ENCODE results near the gene CYP21A2.
"Not testable (repeated sequence)": the region's sequence is repeated elsewhere in the genome, so short reads cannot be mapped to it uniquely, and the experiment has no call there.

Gene CYP21A2

GRCh38 chr6:32037598-32038524 is at the start of gene CYP21A2:
Gene CYP21A2, plus strand, starts transcription at chr6:32038415. Its CDS starts 8 bp downstream, at chr6:32038423.
- not testable (repeated sequence) for DNase-seq

- DNase-seq = not testable (repeated sequence)
Observed at GRCh38 chr6:31989363-31989762, 48.9 kb upstream of the CYP21A2 start.

- DNase-seq = not testable (repeated sequence)
Observed at GRCh38 chr6:31994421-31994820, 43.8 kb upstream of the CYP21A2 start.

- DNase-seq = not testable (repeated sequence)
Observed at GRCh38 chr6:31996385-31996784, 41.8 kb upstream of the CYP21A2 start.

GRCh38 chr6:32002546-32003268 is 35.5 kb upstream of the CYP21A2 start:
- DNase-seq = not testable (repeated sequence)

GRCh38 chr6:32003301-32003700 is 34.9 kb upstream of the CYP21A2 start:
- DNase-seq = not testable (repeated sequence)

- not testable (repeated sequence) for DNase-seq
Observed at GRCh38 chr6:32004393-32004792, 33.8 kb upstream of the CYP21A2 start.

- DNase-seq = not testable (repeated sequence)
Observed at GRCh38 chr6:32004864-32005537, 33.2 kb upstream of the CYP21A2 start.

- DNase-seq = peak; percentile 0
Observed at GRCh38 chr6:32005538-32005880, 32.7 kb upstream of the CYP21A2 start.

- DNase-seq = peak; percentile 0
Observed at GRCh38 chr6:32005991-32006529, 32.2 kb upstream of the CYP21A2 start.

GRCh38 chr6:32007086-32007485 is 31.1 kb upstream of the CYP21A2 start:
- DNase-seq = peak; percentile 0

GRCh38 chr6:32008037-32008436 is 30.2 kb upstream of the CYP21A2 start:
- DNase-seq = not testable (repeated sequence)

- not testable (repeated sequence) for DNase-seq
Observed at GRCh38 chr6:32008616-32009015, 29.6 kb upstream of the CYP21A2 start.

GRCh38 chr6:32009537-32009936 is 28.7 kb upstream of the CYP21A2 start:
- peak; percentile 0 for DNase-seq

GRCh38 chr6:32010856-32011530 is 27.2 kb upstream of the CYP21A2 start:
- not testable (repeated sequence) for DNase-seq

- DNase-seq = not testable (repeated sequence)
Observed at GRCh38 chr6:32012941-32013617, 25.1 kb upstream of the CYP21A2 start.

- DNase-seq = not testable (repeated sequence)
Observed at GRCh38 chr6:32013738-32014137, 24.5 kb upstream of the CYP21A2 start.

- not testable (repeated sequence) for DNase-seq
Observed at GRCh38 chr6:32014547-32014946, 23.7 kb upstream of the CYP21A2 start, which contains the start of gene C4B. Gene C4B, plus strand, starts transcription at chr6:32014795. Its CDS starts 51 bp downstream, at chr6:32014846.

GRCh38 chr6:32022100-32022499 is 16.1 kb upstream of the CYP21A2 start:
- not testable (repeated sequence) for DNase-seq

- not testable (repeated sequence) for DNase-seq
Observed at GRCh38 chr6:32028631-32029030, 9.6 kb upstream of the CYP21A2 start.

- DNase-seq = not testable (repeated sequence)
Observed at GRCh38 chr6:32029553-32029952, 8.7 kb upstream of the CYP21A2 start.

Measured in stimulated activated CD4-positive, alpha-beta T cell treated with anti-CD3 and anti-CD28 coated beads, Interleukin-15, amount 100 ng/mL, for 24 hours (primary cell).